Left lobe of liver (tissue), 2 donors: ENCODE measurements around the gene PCCA. TPM values are rescaled to one million over a fixed set of nuclear protein-coding genes. Genes with fewer than 3 reads are reported as not detected.
A peak's percentile ranks its signal among the peaks of the same experiment; 100 is the strongest.
"Not testable (repeated sequence)": the region's sequence is repeated elsewhere in the genome, so short reads cannot be mapped to it uniquely, and the experiment has no call there.

Source experiments
- ATAC-seq: fragments of 200-7000 bp; cut with Tn5 transposase; one replicate; pipeline ENCODE4 v1.9.1; 2020; ENCODE audit warnings: mild to moderate bottlenecking, moderate library complexity
- DNase-seq: peaks from one replicate; pipeline ENCODE4 v3.0.0-alpha.2; 2020; ENCODE audit warnings: low spot score
- total RNA-seq: library from RNA; stranded (reverse); gene quantifications from one replicate; pipeline ENCODE4 v1.2.1, GENCODE V29; 2021
- donor health status: DM: no; HTN: no; CAD: no; lungs with moderate emphysema.
- donor health status: DM: no; HTN: yes; CAD: no.

The PCCA gene
- total RNA-seq, 1 donor from 2014 or later = 83.5 TPM

GRCh38 chr13:100519626-100520025 is 430.7 kb downstream of the PCCA start:
- DNase-seq = no peak
- no peak for ATAC-seq

- DNase-seq (no peak), ATAC-seq (no peak)
These were observed 432.3 kb downstream of the PCCA start for GRCh38 chr13:100520936-100521850.

- ATAC-seq = no peak
These were observed 433.1 kb downstream of the PCCA start for GRCh38 chr13:100521851-100522617.

GRCh38 chr13:100522618-100523309 is 433.9 kb downstream of the PCCA start:
- no peak for ATAC-seq
- no peak for DNase-seq

More at GRCh38 chr13:100521851-100522617, 433.1 kb downstream of the PCCA start:
- DNase-seq = no peak

- DNase-seq (peak; percentile 88), ATAC-seq (peak; percentile 62)
These were observed 434.5 kb downstream of the PCCA start for GRCh38 chr13:100523411-100523810.

- DNase-seq (peak; percentile 94), ATAC-seq (peak; percentile 81)
These were observed 435.1 kb downstream of the PCCA start for GRCh38 chr13:100523981-100524386.

GRCh38 chr13:100524688-100525087 is 435.8 kb downstream of the PCCA start:
- DNase-seq, ATAC-seq: not testable (repeated sequence)

GRCh38 chr13:100525453-100526317 is 436.8 kb downstream of the PCCA start:
- DNase-seq = peak; percentile 80
- peak; percentile 59 for ATAC-seq

GRCh38 chr13:100526318-100527000 is 437.6 kb downstream of the PCCA start:
- DNase-seq = peak; percentile 43
- ATAC-seq = no peak

- ATAC-seq = no peak
These were observed 438.8 kb downstream of the PCCA start for GRCh38 chr13:100527644-100528043.

GRCh38 chr13:100528353-100528752 is 439.5 kb downstream of the PCCA start:
- peak; percentile 34 for DNase-seq
- no peak for ATAC-seq

More at GRCh38 chr13:100527644-100528043, 438.8 kb downstream of the PCCA start:
- peak; percentile 28 for DNase-seq

- DNase-seq = no peak
- no peak for ATAC-seq
These were observed 439.9 kb downstream of the PCCA start for GRCh38 chr13:100528820-100529219.

- no peak for ATAC-seq
- peak; percentile 31 for DNase-seq
These were observed 440.9 kb downstream of the PCCA start for GRCh38 chr13:100529666-100530377.

- ATAC-seq (peak; percentile 30), DNase-seq (peak; percentile 62)
These were observed 441.8 kb downstream of the PCCA start for GRCh38 chr13:100530671-100531213.

GRCh38 chr13:100532090-100532766 is 443.3 kb downstream of the PCCA start:
- ATAC-seq (no peak), DNase-seq (peak; percentile 42)

GRCh38 chr13:100532836-100533435 is 444.0 kb downstream of the PCCA start:
- peak; percentile 9 for ATAC-seq
- peak; percentile 45 for DNase-seq

- peak; percentile 90 for DNase-seq
- peak; percentile 83 for ATAC-seq
These were observed 444.7 kb downstream of the PCCA start for GRCh38 chr13:100533588-100534041.
